NB4 (cell line): ENCODE results near the gene RAD51B.

Source experiments
- POLR2A ChIP-seq: IDR thresholded peaks from 2 replicates; pipeline ENCODE4 v1.6.1; 2011; ENCODE audit warnings: mild to moderate bottlenecking; ENCODE audit not compliant: insufficient read length; ENCODE audit errors: extremely low read depth
- TF ChIP-seq, protein P1 (sequence below): IDR thresholded peaks from one replicate; pipeline ENCODE4 v1.5.1; 2012; ENCODE audit warnings: low read depth, low read length

DNA sequence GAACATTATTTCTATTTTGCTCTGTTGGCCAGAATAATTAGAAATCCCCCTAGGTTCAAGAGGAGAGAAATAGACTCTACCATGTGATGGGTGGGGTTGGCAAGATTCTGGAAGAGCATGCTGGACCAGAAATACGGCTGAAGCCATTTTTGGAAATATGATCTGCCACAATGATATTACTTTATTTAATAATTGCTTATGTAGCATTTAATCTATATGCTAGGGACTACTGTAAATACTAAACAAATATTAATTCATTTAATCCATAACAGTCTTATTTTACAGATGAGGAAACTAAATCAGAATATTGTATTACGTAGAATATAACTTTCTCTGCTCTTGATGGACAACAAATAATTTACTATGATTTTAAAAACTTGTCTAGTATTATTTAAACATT lies 193.7 kb downstream of the RAD51B start:
- TF ChIP-seq, protein P1, sequence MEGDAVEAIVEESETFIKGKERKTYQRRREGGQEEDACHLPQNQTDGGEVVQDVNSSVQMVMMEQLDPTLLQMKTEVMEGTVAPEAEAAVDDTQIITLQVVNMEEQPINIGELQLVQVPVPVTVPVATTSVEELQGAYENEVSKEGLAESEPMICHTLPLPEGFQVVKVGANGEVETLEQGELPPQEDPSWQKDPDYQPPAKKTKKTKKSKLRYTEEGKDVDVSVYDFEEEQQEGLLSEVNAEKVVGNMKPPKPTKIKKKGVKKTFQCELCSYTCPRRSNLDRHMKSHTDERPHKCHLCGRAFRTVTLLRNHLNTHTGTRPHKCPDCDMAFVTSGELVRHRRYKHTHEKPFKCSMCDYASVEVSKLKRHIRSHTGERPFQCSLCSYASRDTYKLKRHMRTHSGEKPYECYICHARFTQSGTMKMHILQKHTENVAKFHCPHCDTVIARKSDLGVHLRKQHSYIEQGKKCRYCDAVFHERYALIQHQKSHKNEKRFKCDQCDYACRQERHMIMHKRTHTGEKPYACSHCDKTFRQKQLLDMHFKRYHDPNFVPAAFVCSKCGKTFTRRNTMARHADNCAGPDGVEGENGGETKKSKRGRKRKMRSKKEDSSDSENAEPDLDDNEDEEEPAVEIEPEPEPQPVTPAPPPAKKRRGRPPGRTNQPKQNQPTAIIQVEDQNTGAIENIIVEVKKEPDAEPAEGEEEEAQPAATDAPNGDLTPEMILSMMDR = no peak
- TF ChIP-seq POLR2A = no peak
